SK-N-SH (cell line): ENCODE results near the gene RRP1B. TPM values are rescaled to one million over a fixed set of nuclear protein-coding genes. Genes with fewer than 3 reads are reported as not detected.

Source experiments
- CTCF ChIA-PET: fragments of 300-600, 350-600 bp; formaldehyde crosslinking; extraction: SDS; loops from one replicate; lab custom pipeline; 2021; lab: Yijun Ruan, JAX
- POLR2A ChIA-PET: fragments of 350-600 bp; sonication (Branson Sonifier 250); formaldehyde crosslinking; extraction: SDS; loops from one replicate; lab custom pipeline; 2020; ENCODE audit warnings: antibody characterized with exemption, inconsistent platforms; lab: Yijun Ruan, JAX
- DNase-seq: peaks from one replicate; pipeline ENCODE4 v3.0.0; 2012
- H2AFZ ChIP-seq: fragments of 200-600 bp; sonication (generic); 2 replicates; pipeline ENCODE4 v1.8.1; 2016; ENCODE audit warnings: antibody characterized with exemption, mild to moderate bottlenecking, low read depth
- H3F3A ChIP-seq: fragments of 200-600 bp; sonication (generic); replicated peaks from 2 replicates; pipeline ENCODE3; 2016; ENCODE audit warnings: antibody characterized with exemption, mild to moderate bottlenecking; ENCODE audit not compliant: insufficient read depth
- H3K27ac ChIP-seq, 2 experiments: fragments of 200-500 bp in 1 of 2; fragments of 200-600 bp in 1 of 2; sonication (Bioruptor generic) in 1 of 2; sonication (generic), shearing (Covaris generic) in 1 of 2; 2 replicates each; pipeline versions ENCODE4 v1.5.1 to v1.6.1; 2014 to 2016; ENCODE audit warnings: low read depth in 2 of 2, inconsistent platforms in 1 of 2, low read length in 1 of 2, mild to moderate bottlenecking in 1 of 2, mixed read lengths in 1 of 2
- H3K27me3 ChIP-seq: fragments of 200-600 bp; sonication (generic), shearing (Covaris generic); 2 replicates; pipeline ENCODE4 v1.6.1; 2016; ENCODE audit warnings: mixed run types; ENCODE audit not compliant: insufficient read depth
- H3K36me3 ChIP-seq, 2 experiments: fragments of 200-500 bp in 1 of 2; fragments of 200-600 bp in 1 of 2; sonication (Bioruptor generic) in 1 of 2; sonication (generic) in 1 of 2; replicated peaks in 1 of 2; 2 replicates each; pipeline versions ENCODE3 to v1.5.1; 2014 to 2016; ENCODE audit warnings: low read length in 1 of 2, mild to moderate bottlenecking in 1 of 2; ENCODE audit not compliant: insufficient read depth in 2 of 2, control insufficient read depth in 1 of 2
- H3K4me1 ChIP-seq, 2 experiments: fragments of 200-500 bp in 1 of 2; fragments of 200-600 bp in 1 of 2; sonication (Bioruptor generic) in 1 of 2; sonication (generic), shearing (Covaris generic) in 1 of 2; 2 replicates each; pipeline versions ENCODE4 v1.5.1 to v1.6.1; 2014 to 2016; ENCODE audit warnings: low read depth in 1 of 2, low read length in 1 of 2, mixed run types in 1 of 2; ENCODE audit not compliant: insufficient read depth in 2 of 2, control insufficient read depth in 1 of 2
- H3K4me2 ChIP-seq: fragments of 200-600 bp; sonication (generic), shearing (Covaris generic); 2 replicates; pipeline ENCODE4 v1.6.1; 2017; ENCODE audit warnings: mixed run types
- H3K4me3 ChIP-seq, 2 experiments: fragments of 200-500 bp in 1 of 2; fragments of 200-600 bp in 1 of 2; sonication (Bioruptor generic) in 1 of 2; sonication (generic), shearing (Covaris generic) in 1 of 2; 2 replicates each; pipeline versions ENCODE4 v1.5.1 to v1.8.1; 2014 to 2016; ENCODE audit warnings: low read depth in 2 of 2, inconsistent platforms in 1 of 2, low read length in 1 of 2, mild to moderate bottlenecking in 1 of 2, mixed read lengths in 1 of 2, moderate library complexity in 1 of 2
- H3K79me2 ChIP-seq: fragments of 200-600 bp; sonication (generic); 2 replicates; pipeline ENCODE4 v1.8.1; 2017; ENCODE audit warnings: mild to moderate bottlenecking; ENCODE audit not compliant: insufficient read depth
- H3K9ac ChIP-seq: fragments of 200-600 bp; sonication (generic); 2 replicates; pipeline ENCODE4 v1.6.1; 2017; ENCODE audit warnings: mixed run types
- H3K9me2 ChIP-seq: fragments of 200-600 bp; sonication (generic); 2 replicates; pipeline ENCODE4 v1.6.1; 2017; ENCODE audit warnings: mixed run types
- H3K9me3 ChIP-seq: fragments of 200-600 bp; sonication (generic); 2 replicates; pipeline ENCODE4 v1.6.1; 2017; ENCODE audit warnings: mixed run types, mild to moderate bottlenecking, moderate library complexity
- H4K20me1 ChIP-seq: fragments of 200-600 bp; sonication (generic); 2 replicates; pipeline ENCODE4 v1.6.1; 2017; ENCODE audit warnings: mild to moderate bottlenecking, mixed run types; ENCODE audit not compliant: insufficient read depth
- CHD2 ChIP-seq: fragments of 150-350 bp; IDR thresholded peaks from 2 replicates; pipeline ENCODE4 v1.6.1; 2018; ENCODE audit warnings: low read length; ENCODE audit not compliant: partially characterized antibody
- EZH2phosphoT487 ChIP-seq: fragments of 200-600 bp; sonication (generic); IDR thresholded peaks from 2 replicates; pipeline ENCODE4 v1.6.1; 2017; ENCODE audit warnings: low read depth, mixed run types, mild to moderate bottlenecking, antibody characterized with exemption, moderate library complexity, borderline replicate concordance
- FOSL2 ChIP-seq: IDR thresholded peaks from 2 replicates; pipeline ENCODE4 v1.4.0; 2012; ENCODE audit warnings: low read depth, mild to moderate bottlenecking, moderate library complexity, borderline replicate concordance
- JUND ChIP-seq: IDR thresholded peaks from 2 replicates; pipeline ENCODE4 v1.4.0; 2012
- MEF2A ChIP-seq: IDR thresholded peaks from 2 replicates; pipeline ENCODE4 v1.4.0; 2012; ENCODE audit warnings: low read depth, borderline replicate concordance
- MXI1 ChIP-seq: IDR thresholded peaks from 2 replicates; pipeline ENCODE4 v1.6.1; 2012; ENCODE audit warnings: mild to moderate bottlenecking, low read depth, low read length, improper control_type of control experiment
- POLR2AphosphoS5 ChIP-seq: IDR thresholded peaks from 2 replicates; pipeline ENCODE4 v1.6.1; 2012; ENCODE audit warnings: low read depth, low read length
- RCOR1 ChIP-seq: fragments of 150-350 bp; IDR thresholded peaks from 2 replicates; pipeline ENCODE4 v1.6.1; 2017; ENCODE audit warnings: antibody characterized with exemption, low read length
- RXRA ChIP-seq: IDR thresholded peaks from 2 replicates; pipeline ENCODE4 v1.4.0; 2012; ENCODE audit warnings: low read depth, mild to moderate bottlenecking, borderline replicate concordance
- SIN3A ChIP-seq: IDR thresholded peaks from 2 replicates; pipeline ENCODE4 v1.6.1; 2012; ENCODE audit warnings: low read depth, mild to moderate bottlenecking, low read length, moderate library complexity, borderline replicate concordance
- TEAD4 ChIP-seq: IDR thresholded peaks from 2 replicates; pipeline ENCODE4 v1.4.0; 2012; ENCODE audit warnings: mild to moderate bottlenecking, borderline replicate concordance; ENCODE audit not compliant: insufficient read depth
- WGBS: methylation state at CpG from one replicate; pipeline ENCODE4 v1.1.6; 2017; ENCODE audit warnings: low lambda C conversion rate; 5-methylcytosine and 5-hydroxymethylcytosine counted together
- polyA plus RNA-seq, 3 experiments: library from polyadenylated mRNA; depleted of rRNA; stranded (reverse); fragments of >200 nt; gene quantifications; 2 replicates each; pipeline ENCODE4 v1.2.3, GENCODE V29; 2012
- TF ChIP-seq, protein P1 (sequence below): IDR thresholded peaks from 2 replicates; pipeline ENCODE4; 2012
- TF ChIP-seq, protein P2 (sequence below): fragments of 150-350 bp; IDR thresholded peaks from 2 replicates; pipeline ENCODE4 v1.6.1; 2017; ENCODE audit warnings: antibody characterized with exemption, low read length, low read depth, borderline replicate concordance

Gene RRP1B
- polyA plus RNA-seq, 1 of the 3 experiments (the other 2 are of a cell fraction) = 10.4 TPM

DNA sequence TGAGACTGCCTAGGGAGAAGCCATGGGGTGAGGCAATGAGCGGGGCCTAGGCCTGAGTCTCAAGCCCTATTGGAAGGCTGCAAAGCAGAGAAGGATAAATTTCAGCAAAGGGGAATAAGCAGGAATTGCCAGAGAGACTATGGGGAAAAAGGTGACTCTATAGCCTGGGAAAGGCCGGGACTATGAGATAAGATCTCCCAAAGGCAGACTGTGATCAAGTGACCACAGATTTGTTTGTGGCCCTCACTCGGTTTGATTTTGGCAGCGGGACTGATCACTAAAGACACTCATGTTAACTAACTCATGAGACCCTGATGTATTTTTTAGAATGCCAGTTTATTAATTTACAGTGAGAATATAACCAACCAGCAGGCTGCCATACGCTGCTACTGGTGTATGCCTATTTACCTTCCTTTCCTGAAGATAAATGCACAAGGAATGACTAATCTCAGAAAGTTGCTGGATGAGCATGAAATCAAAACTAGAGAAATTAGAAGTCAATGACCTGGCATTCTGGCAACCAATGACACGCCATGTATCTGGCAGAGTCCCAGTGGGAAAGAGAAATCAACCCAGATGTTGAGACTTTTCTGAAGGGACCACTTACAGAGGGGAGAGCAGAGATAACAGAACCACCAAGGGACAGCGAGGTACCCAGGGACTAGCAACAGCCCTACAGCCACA is 4.4 kb upstream of the RRP1B start:
- 65% methylated on average over 7 of the region's 7 CpGs for WGBS
- Histone ChIP-seq H2AFZ (no peak overlapping the region), H3K27me3 (no peaks in the 10 kb centered on the region), H4K20me1 (no peaks in the 10 kb centered on the region), H3K27ac (peak overlapping the region in 1 of 2 experiments; percentile 45; a peak in 2 of 4 replicates), H3K9ac (no peak overlapping the region), H3K4me3 (no peak overlapping the region), H3K9me3 (no peaks in the 10 kb centered on the region), H3K9me2 (no peaks in the 10 kb centered on the region), H3K4me2 (peak overlapping the region; percentile 16; the same call in 1 of the 2 replicates), H3K4me1 (peaks cover 0 to 6% of the 10 kb centered on the region in 2 experiments; a peak in 1 of 4 replicates), H3K36me3 (no peaks in the 10 kb centered on the region)
- no peak for DNase-seq
- CTCF ChIA-PET = no interaction called here
- POLR2A ChIA-PET = no interaction called here
- TF ChIP-seq TEAD4 (no peak), EZH2phosphoT487 (no peak), FOSL2 (0 out of 2 replicates have a peak, but pooled peaks have one; percentile 4), RXRA (no peak), MEF2A (no peak), JUND (0 out of 2 replicates have a peak, but pooled peaks have one; percentile 3)
- TF ChIP-seq, protein P1, sequence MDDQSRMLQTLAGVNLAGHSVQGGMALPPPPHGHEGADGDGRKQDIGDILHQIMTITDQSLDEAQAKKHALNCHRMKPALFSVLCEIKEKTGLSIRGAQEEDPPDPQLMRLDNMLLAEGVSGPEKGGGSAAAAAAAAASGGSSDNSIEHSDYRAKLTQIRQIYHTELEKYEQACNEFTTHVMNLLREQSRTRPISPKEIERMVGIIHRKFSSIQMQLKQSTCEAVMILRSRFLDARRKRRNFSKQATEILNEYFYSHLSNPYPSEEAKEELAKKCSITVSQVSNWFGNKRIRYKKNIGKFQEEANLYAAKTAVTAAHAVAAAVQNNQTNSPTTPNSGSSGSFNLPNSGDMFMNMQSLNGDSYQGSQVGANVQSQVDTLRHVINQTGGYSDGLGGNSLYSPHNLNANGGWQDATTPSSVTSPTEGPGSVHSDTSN = peak; percentile 16; the same call in 1 of the 2 replicates
- TF ChIP-seq, all 33 proteins: peak for 3
- Histone ChIP-seq H3K79me2 (peaks cover 3% of the 10 kb centered on the region), H3F3A (peaks cover 13% of the 10 kb centered on the region)

DNA sequence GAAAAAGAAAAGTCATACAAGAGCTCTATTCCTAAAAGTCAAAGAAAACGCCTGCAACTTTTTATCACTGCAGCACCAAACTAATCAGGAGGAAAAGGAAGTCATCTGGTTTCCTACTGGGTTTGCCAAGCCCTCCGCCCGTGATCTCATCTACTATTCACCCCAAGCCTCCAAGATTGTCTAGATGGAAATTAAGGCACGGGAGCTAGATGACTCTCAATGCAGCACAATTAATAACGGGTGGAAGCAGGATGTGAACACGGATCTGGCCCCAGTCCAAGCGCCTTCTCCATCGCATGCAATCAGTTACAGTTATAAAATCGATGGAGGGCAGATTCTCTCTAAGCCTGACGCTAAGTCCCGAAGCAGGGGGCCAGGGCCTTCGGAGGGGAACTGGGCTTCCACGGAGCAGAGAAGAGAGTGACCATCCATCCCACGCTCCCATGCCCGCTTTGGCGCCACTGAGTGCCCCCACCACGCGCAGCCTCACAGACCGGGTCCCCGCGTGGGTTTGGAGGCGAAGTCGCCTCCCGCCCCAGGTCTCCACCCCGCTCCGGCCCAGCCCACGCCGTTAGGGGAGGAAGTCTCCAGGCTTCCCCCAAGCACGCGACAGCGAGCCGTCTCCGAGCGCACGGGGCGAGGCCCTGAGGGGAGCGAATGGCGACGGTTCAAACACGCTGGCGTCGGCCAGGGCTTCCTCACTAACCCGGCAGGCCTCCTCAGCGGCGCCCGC is 1.8 kb upstream of the RRP1B start:
- CTCF ChIA-PET = interaction anchor here (1.3 to 2.5 kb wide), 2 partner anchors 29 to 46 kb away, joined by 3 to 7 read pairs; no protein-coding TSS in a partner anchor
- H3K27me3 ChIP-seq = no peaks in the 10 kb centered on the region
- peaks cover 14% of the 10 kb centered on the region for H3F3A ChIP-seq
- H3K9me2 ChIP-seq = no peaks in the 10 kb centered on the region
- no peak overlapping the region for H3K9ac ChIP-seq
- H3K4me3 ChIP-seq = no peak overlapping the region
- no peaks in the 10 kb centered on the region for H4K20me1 ChIP-seq
- H3K36me3 ChIP-seq = peaks cover 0 to 12% of the 10 kb centered on the region in 2 experiments
- no peak for TF ChIP-seq MXI1
- TF ChIP-seq MEF2A = no peak
- TF ChIP-seq, protein P2, sequence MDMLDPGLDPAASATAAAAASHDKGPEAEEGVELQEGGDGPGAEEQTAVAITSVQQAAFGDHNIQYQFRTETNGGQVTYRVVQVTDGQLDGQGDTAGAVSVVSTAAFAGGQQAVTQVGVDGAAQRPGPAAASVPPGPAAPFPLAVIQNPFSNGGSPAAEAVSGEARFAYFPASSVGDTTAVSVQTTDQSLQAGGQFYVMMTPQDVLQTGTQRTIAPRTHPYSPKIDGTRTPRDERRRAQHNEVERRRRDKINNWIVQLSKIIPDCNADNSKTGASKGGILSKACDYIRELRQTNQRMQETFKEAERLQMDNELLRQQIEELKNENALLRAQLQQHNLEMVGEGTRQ = no peak
- no peak for TF ChIP-seq RXRA
- TF ChIP-seq, protein P1 = no peak
- TF ChIP-seq POLR2AphosphoS5 = no peak
- no peak for TF ChIP-seq TEAD4
- TF ChIP-seq SIN3A = no peak
- TF ChIP-seq RCOR1 = no peak
- no peak for TF ChIP-seq CHD2
- H3K4me2 ChIP-seq = no peak overlapping the region
- H3K9me3 ChIP-seq = no peaks in the 10 kb centered on the region
- 93% methylated on average over 46 of the region's 46 CpGs for WGBS
- POLR2A ChIA-PET = no interaction called here
- DNase-seq = no peak
- H3K79me2 ChIP-seq = peaks cover 29% of the 10 kb centered on the region
- no peak overlapping the region for H2AFZ ChIP-seq
- H3K4me1 ChIP-seq = peaks cover 5 to 13% of the 10 kb centered on the region in 2 experiments; a peak in 3 of 4 replicates
- H3K27ac ChIP-seq = no peak overlapping the region
